Esophagus squamous epithelium (tissue), 5 donors: ENCODE measurements around the gene REEP6. TPM values are rescaled to one million over a fixed set of nuclear protein-coding genes. Genes with fewer than 3 reads are reported as not detected.

Source experiments
- DNase-seq: peaks from one replicate; lab custom pipeline; 2025; lab: John Stamatoyannopoulos, UW
- H3K27ac ChIP-seq, 4 donors: fragments of 200-600 bp; sonication (generic); one replicate each; pipeline ENCODE4 v1.5.1; 2016 to 2019; ENCODE audit warnings: mild to moderate bottlenecking in 1 of 4
- H3K27me3 ChIP-seq, 4 donors: fragments of 200-600 bp; sonication (generic); 1 replicate in 3 of 4; 2 replicates in 1 of 4; pipeline versions ENCODE4 v1.5.1 to v1.6.0; 2017 to 2021; ENCODE audit warnings: antibody characterized with exemption in 1 of 4
- H3K36me3 ChIP-seq, 3 donors: fragments of 200-600 bp; sonication (generic); one replicate each; pipeline ENCODE4 v1.5.1; 2016 to 2019
- H3K4me1 ChIP-seq, 3 donors: fragments of 200-600 bp; sonication (generic); one replicate each; pipeline ENCODE4 v1.5.1; 2017 to 2019
- H3K4me3 ChIP-seq, 4 donors: fragments of 200-600 bp; sonication (generic); 1 replicate in 3 of 4; 2 replicates in 1 of 4; pipeline ENCODE4 v1.5.1; 2016 to 2019; ENCODE audit warnings: mild to moderate bottlenecking in 2 of 4, moderate library complexity in 1 of 4
- H3K9me3 ChIP-seq, 3 donors: fragments of 200-600 bp; sonication (generic); one replicate each; pipeline ENCODE4 v1.5.1; 2016 to 2019
- POLR2A ChIP-seq, 4 donors: fragments of 450-650 bp; IDR thresholded peaks; one replicate each; pipeline ENCODE4 v1.6.1; 2017; ENCODE audit warnings: antibody characterized with exemption in 4 of 4, mild to moderate bottlenecking in 4 of 4, moderate library complexity in 3 of 4
- WGBS, 2 donors: methylation state at CpG; one replicate each; pipeline ENCODE4 v1.1.5; 2018; 5-methylcytosine and 5-hydroxymethylcytosine counted together
- intact Hi-C: fragments of 100-400 bp; cut with DNase I; formaldehyde crosslinking; loops from one replicate; pipeline ENCODE4 v1.15.0; 2022
- total RNA-seq, 4 donors: library from RNA; depleted of rRNA; stranded (reverse); fragments of >200 nt; gene quantifications; one replicate each; pipeline ENCODE4 v1.1.0, GENCODE V29; 2016
- TF ChIP-seq, protein P1 (sequence below), 6 experiments: fragments of 450-650 bp in 4 of 6; fragments of 200-600 bp in 2 of 6; sonication (generic) in 2 of 6; IDR thresholded peaks; one replicate each; pipeline ENCODE4 v1.5.1; 2016 to 2019; ENCODE audit warnings: antibody characterized with exemption in 6 of 6, mild to moderate bottlenecking in 4 of 6, moderate library complexity in 4 of 6
- donor health status: DM: yes; HTN: yes; CAD: no.

Gene REEP6
- total RNA-seq, 4 donors from 2014 or later = 5.7 to 13.8 (median 9.4) TPM

DNA sequence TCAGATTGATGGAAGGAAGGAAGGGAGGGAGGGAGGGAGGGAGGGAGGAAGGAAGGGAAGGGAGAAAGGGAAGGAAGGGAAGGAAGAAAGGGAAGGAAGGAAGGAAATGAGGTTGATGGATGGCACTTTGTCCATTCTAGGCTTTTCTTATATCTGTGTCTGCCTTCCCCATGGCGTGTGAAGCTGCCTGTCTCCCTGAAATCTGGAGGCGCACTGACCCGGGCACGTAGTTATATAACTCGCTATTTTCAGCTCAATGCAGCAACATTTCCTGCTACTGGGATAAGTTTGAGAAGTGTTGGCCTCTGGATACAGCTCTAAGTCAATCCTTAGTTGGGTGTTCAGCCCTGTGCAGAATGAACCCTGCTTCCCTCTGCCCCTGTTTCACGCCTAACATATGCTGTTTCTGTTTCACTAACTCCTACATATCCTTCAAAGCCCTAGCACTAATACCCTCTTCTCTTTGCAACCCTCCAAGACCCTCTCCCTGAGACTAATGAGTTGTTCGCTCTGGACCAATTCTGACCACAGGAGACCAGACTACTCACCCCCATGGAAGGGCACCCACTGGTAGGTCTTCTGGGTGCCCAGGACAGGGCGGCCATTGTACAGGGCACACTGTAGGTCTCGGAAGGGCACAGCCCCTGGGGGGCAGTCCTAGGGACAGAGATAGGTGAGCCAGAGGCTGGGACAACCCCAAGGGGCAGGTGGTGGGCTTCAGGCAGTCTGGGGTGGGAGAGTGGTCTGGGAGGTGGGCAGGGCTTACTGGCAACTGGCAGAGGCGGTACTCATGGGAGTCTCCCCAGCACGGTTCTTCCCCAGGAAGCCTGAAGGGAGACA is 18.8 kb downstream of the REEP6 start:
- H3K36me3 ChIP-seq = peaks cover 0 to 16% (median 0%) of the 10 kb centered on the region in 3 donors
- H3K27me3 ChIP-seq = peaks cover 0 to 38% (median 0%) of the 10 kb centered on the region in 4 donors
- WGBS, 2 donors = 28 to 33% methylated on average over 7 to 9 of the region's 11 CpGs
- intact Hi-C loops = no loop called here
- no peaks in the 10 kb centered on the region for H3K9me3 ChIP-seq
- H3K4me1 ChIP-seq = peaks cover 41 to 73% (median 44%) of the 10 kb centered on the region in 3 donors
- DNase-seq = no peak
- peak overlapping the region; percentile 81 to 91 (median 87) for H3K27ac ChIP-seq
- no peak for TF ChIP-seq POLR2A (IDR thresholded peaks at IDR 0.05)
- TF ChIP-seq, protein P1, sequence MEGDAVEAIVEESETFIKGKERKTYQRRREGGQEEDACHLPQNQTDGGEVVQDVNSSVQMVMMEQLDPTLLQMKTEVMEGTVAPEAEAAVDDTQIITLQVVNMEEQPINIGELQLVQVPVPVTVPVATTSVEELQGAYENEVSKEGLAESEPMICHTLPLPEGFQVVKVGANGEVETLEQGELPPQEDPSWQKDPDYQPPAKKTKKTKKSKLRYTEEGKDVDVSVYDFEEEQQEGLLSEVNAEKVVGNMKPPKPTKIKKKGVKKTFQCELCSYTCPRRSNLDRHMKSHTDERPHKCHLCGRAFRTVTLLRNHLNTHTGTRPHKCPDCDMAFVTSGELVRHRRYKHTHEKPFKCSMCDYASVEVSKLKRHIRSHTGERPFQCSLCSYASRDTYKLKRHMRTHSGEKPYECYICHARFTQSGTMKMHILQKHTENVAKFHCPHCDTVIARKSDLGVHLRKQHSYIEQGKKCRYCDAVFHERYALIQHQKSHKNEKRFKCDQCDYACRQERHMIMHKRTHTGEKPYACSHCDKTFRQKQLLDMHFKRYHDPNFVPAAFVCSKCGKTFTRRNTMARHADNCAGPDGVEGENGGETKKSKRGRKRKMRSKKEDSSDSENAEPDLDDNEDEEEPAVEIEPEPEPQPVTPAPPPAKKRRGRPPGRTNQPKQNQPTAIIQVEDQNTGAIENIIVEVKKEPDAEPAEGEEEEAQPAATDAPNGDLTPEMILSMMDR (IDR thresholded peaks at IDR 0.05) = no peak
- H3K4me3 ChIP-seq = peak overlapping the region in 2 of 4 donors; percentile 33 to 47

DNA sequence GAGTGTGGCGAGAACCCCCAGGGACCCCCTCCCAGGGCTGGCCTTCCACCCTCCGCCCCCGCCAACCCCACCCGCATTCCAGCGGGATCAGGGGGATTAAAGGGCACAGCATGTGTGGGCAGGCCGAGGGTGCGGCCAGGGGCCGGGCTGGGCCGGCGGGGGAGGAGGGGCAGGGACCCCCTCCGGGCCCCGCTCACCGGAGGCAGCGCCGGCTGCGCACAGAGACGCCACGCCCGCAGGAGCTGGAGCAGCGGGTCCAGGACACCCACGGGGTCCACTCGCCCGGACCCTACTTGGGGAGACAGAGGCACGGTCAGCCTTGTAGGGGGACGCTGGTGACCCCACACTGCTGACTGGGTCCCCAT is 19.4 kb downstream of the REEP6 start:
- no peaks in the 10 kb centered on the region for H3K9me3 ChIP-seq
- peaks cover 0 to 10% (median 0%) of the 10 kb centered on the region in 3 donors for H3K36me3 ChIP-seq
- peak overlapping the region in 2 of 4 donors; percentile 33 to 47 for H3K4me3 ChIP-seq
- H3K27ac ChIP-seq = peak overlapping the region; percentile 81 to 91 (median 87)
- no peak for DNase-seq
- peaks cover 0 to 43% (median 0%) of the 10 kb centered on the region in 4 donors for H3K27me3 ChIP-seq
- TF ChIP-seq POLR2A (IDR thresholded peaks at IDR 0.05) = no peak
- TF ChIP-seq, protein P1 (IDR thresholded peaks at IDR 0.05) = no peak
- intact Hi-C loops = no loop called here
- H3K4me1 ChIP-seq = peaks cover 41 to 73% (median 44%) of the 10 kb centered on the region in 3 donors
- 36% methylated on average over 12 of the region's 25 CpGs; no CpG with 5 or more reads in 1 of the 2 donors for WGBS, 2 donors

DNA sequence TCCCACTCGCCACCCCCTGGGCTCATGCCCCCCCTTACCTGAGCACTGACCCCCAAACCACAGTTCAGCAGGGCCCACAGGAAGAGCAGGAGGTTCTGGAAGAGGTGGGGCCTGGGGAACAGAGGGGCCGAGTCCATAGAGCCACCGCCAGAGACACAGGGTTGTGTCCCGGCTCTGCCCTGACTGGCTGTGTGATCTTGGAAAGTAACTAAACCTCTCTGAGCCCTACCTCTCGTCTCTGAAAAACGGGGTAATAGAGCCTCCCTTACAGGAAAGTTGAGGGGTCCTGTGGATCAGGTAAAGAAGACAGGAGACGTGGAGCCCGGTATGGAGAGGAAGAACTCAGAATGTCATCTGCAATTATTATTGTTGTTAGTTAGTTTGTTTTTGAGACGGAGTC is 19.8 kb downstream of the REEP6 start:
- 25 to 28% methylated on average over 6 to 8 of the region's 9 CpGs for WGBS, 2 donors
- peak overlapping the region; percentile 81 to 91 (median 87) for H3K27ac ChIP-seq
- H3K36me3 ChIP-seq = peaks cover 0 to 6% (median 0%) of the 10 kb centered on the region in 3 donors
- peaks cover 0 to 43% (median 0%) of the 10 kb centered on the region in 4 donors for H3K27me3 ChIP-seq
- peaks cover 41 to 73% (median 44%) of the 10 kb centered on the region in 3 donors for H3K4me1 ChIP-seq
- peak overlapping the region in 2 of 4 donors; percentile 47 to 68 for H3K4me3 ChIP-seq
- H3K9me3 ChIP-seq = no peaks in the 10 kb centered on the region
- no peak for DNase-seq
- no peak for TF ChIP-seq POLR2A (IDR thresholded peaks at IDR 0.05)
- TF ChIP-seq, protein P1 (IDR thresholded peaks at IDR 0.05) = no peak
- intact Hi-C loops = no loop called here

DNA sequence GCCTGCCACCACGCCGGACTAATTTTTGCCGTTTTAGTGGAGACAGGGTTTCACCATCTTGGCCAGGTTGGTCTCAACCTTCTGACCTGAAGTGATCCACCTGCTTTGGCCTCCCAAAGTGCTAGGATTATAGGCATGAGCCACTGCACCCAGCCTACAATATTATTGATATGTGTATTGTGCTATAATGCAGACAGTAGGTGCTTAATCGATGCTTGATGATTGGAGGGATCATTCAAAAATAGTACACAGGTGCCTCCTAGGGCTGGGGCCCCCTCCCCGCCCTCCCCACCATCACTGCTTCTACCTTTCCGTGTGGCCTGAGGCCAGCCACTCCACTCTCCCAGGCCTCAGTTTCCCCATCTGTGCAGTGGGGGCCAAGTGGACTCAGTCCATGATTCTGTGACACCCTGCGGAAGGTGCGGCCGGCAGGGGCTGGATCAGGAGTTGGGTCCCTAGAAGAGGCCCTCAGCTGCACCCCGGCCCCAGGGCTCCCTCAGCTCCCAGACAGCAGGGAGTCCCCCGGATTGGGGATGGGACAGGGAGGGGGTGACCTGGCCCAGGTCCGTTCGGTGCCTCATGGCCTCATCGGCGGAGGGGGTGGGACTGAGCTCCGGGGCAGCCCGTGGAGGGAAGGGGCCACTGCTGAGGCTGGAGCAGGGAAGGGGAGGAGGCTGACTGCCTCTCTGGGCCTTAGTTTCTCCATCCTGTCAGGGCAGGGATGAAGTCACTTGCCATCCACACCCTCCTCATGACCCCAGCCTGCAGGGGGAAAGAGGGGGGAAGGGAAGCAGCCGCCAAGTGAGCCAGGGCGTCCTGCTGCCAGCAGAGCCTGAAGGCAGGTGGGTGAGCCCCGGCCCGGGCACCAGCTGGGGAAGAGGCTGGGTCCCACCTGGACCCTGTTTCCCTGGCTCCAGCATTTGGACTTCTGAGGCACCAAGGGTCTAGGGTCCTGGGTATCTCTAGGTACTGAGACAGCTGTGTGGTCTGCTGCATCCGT is 20.6 kb downstream of the REEP6 start:
- Histone ChIP-seq H3K4me3 (peak overlapping the region; percentile 49 to 77 (median 60)), H3K9me3 (no peaks in the 10 kb centered on the region), H3K4me1 (peaks cover 41 to 73% (median 44%) of the 10 kb centered on the region in 3 donors), H3K27me3 (peaks cover 0 to 48% (median 0%) of the 10 kb centered on the region in 4 donors), H3K36me3 (no peaks in the 10 kb centered on the region), H3K27ac (peak overlapping the region; percentile 88 to 91 (median 89))
- intact Hi-C loops = no loop called here
- DNase-seq = no peak
- no peak for TF ChIP-seq POLR2A (IDR thresholded peaks at IDR 0.05)
- TF ChIP-seq, protein P1 (IDR thresholded peaks at IDR 0.05) = no peak
- WGBS, 2 donors = 42 to 63% methylated on average over 3 to 9 of the region's 22 CpGs
